ENCODE data around the gene SEC16B.

GRCh38 chr1:177953549-177953948, 16.3 kb downstream of the SEC16B start:
- TF ChIP-seq CTCF (IDR thresholded peaks at IDR 0.05) (no peak), POLR2AphosphoS5 (IDR thresholded peaks at IDR 0.05) (no peak)

Measured in gastroesophageal sphincter (tissue), 3 donors.